Body of pancreas (tissue), 4 donors: ENCODE measurements around the gene C1orf35.

Source experiments
- POLR2A ChIP-seq, 3 donors: fragments of 450-650 bp; IDR thresholded peaks; one replicate each; pipeline ENCODE4 v1.6.1; 2016; ENCODE audit warnings: antibody characterized with exemption in 3 of 3, mild to moderate bottlenecking in 2 of 3
- TF ChIP-seq, protein P1 (sequence below), 7 experiments: fragments of 450-650 bp in 4 of 7; fragments of 200-600 bp in 3 of 7; sonication (generic) in 3 of 7; IDR thresholded peaks; one replicate each; pipeline ENCODE4 v1.5.1; 2016 to 2019; ENCODE audit warnings: antibody characterized with exemption in 7 of 7

GRCh38 chr1:228109962-228110488 lies 6.9 kb upstream of the C1orf35 start:
- TF ChIP-seq, protein P1, sequence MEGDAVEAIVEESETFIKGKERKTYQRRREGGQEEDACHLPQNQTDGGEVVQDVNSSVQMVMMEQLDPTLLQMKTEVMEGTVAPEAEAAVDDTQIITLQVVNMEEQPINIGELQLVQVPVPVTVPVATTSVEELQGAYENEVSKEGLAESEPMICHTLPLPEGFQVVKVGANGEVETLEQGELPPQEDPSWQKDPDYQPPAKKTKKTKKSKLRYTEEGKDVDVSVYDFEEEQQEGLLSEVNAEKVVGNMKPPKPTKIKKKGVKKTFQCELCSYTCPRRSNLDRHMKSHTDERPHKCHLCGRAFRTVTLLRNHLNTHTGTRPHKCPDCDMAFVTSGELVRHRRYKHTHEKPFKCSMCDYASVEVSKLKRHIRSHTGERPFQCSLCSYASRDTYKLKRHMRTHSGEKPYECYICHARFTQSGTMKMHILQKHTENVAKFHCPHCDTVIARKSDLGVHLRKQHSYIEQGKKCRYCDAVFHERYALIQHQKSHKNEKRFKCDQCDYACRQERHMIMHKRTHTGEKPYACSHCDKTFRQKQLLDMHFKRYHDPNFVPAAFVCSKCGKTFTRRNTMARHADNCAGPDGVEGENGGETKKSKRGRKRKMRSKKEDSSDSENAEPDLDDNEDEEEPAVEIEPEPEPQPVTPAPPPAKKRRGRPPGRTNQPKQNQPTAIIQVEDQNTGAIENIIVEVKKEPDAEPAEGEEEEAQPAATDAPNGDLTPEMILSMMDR (IDR thresholded peaks at IDR 0.05), result no peak
- TF ChIP-seq POLR2A (IDR thresholded peaks at IDR 0.05), result no peak
